Measurements from ENCODE around the gene TSPAN2.

TSPAN2 gene

GRCh38 chr1:115089420-115090185, at the start of gene TSPAN2:
TSPAN2 (minus strand) TSS chr1:115089503; CDS start chr1:115089432, 71 bp downstream.
- DNase-seq (ENCODE audit: low read depth): no peak

DNA sequence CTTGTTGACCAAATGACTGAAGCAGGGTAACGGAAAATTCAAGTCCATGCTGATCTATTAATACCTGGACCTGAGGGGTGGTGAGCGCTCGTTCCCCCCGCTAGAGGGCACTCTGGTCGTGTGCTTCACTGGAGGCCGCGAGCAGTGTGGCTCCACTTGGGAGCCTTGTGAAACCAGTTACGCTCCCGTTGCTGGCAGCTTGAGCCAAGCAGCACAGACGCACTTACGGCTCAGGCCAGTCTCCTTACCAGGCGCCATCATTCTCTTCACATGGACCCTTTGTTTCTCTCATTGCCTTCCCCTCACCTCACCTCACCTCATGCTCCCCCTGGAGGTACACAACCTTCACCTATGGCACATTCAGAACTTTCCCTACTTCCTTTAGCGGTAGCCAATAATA, 49.7 kb upstream of the TSPAN2 start:
- DNase-seq (ENCODE audit: low read depth): peak; percentile 95

- no peak for DNase-seq (ENCODE audit: low read depth)
Observed at GRCh38 chr1:115138271-115138670, 49.0 kb upstream of the TSPAN2 start.

- DNase-seq (ENCODE audit: low read depth): no peak
Observed at GRCh38 chr1:115137191-115137590, 47.9 kb upstream of the TSPAN2 start.

DNA sequence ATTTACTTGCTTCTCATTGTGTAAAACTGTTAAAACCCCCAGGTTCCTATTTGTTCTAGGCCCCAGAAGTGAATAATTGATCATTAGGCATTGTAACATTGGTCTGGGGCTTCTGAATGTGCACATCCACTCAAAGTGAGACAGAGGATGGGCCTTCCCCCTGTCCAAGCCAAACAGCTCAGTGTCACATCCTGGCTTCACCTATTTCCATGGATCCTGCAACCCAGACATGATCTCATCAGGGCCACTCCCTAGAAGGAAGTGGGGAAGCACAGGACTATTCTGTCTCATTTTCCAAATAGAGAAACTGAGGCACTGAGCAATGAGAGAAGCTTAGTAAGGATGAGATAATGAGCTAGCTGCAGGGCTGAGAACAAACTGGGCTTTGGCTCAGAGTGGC, 47.4 kb upstream of the TSPAN2 start:
- no peak for DNase-seq (ENCODE audit: low read depth)

DNA sequence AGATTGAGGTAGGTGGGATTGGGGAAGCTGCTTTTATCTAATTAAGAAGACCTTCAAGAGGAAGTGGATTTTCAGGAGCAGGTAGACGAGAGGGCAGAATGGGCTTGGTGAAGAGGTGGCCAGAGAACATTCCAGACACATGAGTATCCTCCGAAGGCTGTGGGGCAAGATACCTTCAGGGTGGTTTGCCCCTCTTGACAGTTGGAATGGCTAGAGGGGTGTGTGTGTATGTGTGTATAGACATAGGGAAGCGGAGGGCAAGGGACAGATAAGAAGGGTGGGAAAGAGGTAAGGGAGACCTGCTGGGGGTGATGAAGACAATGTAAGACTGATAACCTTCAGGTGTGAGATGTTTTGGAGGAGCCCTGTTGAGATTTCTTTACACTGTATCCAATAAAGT, 46.8 kb upstream of the TSPAN2 start:
- DNase-seq (ENCODE audit: low read depth): no peak

DNA sequence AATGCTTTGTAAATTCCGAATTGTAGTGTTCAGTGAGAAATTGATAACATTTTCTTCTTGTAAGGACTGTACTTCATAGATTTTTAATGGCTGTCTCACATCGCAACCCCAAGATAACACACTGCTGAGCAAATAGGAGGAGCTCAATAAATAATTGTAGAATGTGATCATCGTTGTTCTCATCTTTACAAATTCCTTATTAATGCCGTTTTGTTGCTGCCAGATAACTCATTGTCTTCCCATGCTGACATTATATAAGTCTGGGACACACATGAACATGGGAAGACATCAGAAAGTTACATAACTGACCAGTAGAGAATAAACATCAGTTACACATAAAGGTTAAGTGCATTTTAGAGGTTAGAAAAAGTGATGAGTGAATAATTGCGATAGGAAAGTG, 46.4 kb upstream of the TSPAN2 start:
- DNase-seq (ENCODE audit: low read depth): no peak

DNA sequence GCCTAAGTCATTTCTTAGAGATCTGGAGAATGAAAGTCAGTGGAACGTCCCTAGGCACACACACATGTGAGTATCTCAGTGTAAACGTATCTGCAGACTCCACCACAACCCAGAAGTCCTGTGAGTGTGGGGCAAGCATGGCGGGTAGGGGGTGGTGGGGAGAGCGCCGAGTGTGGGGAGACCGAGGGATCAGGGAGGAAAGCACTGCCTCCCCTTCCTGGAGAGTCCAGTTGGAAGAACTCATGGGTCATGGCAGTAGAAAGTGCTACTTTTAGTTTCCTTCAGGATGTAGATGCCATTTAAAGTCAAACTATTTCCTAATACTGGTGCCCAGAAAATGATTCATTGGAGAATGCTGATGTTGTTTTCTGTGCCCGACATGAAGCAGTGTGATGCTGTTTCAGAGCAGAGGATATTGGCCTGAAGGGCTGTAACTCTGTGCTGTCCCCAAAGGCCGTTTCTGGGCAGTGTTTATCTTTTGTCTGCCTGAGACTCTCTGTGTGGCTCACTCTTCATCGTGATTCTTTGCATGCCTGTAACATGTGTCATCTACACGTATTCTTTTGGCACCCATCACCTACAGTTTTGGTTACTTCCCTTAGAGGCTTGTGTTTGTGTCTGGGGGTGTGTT, 45.7 kb upstream of the TSPAN2 start:
- peak; percentile 26 for DNase-seq (ENCODE audit: low read depth)

GRCh38 chr1:115134231-115134630, 44.9 kb upstream of the TSPAN2 start:
- no peak for DNase-seq (ENCODE audit: low read depth)

GRCh38 chr1:115133440-115133839, 44.1 kb upstream of the TSPAN2 start:
- no peak for DNase-seq (ENCODE audit: low read depth)

DNA sequence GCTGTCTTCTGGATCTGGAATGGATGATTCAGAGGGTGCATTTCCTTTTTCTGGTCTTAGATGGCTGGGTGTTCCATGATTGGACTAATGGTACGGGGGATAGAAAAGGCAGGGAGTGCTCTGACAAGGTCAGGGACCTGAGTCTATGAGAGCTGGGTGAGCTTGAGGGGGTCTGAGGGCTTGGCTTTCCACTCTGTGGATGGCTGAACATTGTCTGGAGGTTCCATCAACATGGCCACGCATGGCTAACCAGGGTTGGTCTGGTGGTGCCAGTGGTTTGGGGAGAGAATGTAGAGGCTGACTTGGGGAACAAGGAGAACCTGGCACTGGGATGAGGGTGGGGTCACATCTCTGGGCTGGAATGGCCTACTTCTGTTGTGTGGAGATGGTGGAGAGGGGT, 41.5 kb upstream of the TSPAN2 start:
- no peak for DNase-seq (ENCODE audit: low read depth)

- no peak for DNase-seq (ENCODE audit: low read depth)
Observed at GRCh38 chr1:115129071-115129640, 39.9 kb upstream of the TSPAN2 start.

GRCh38 chr1:115127539-115127938, 38.2 kb upstream of the TSPAN2 start:
- no peak for DNase-seq (ENCODE audit: low read depth)

- DNase-seq (ENCODE audit: low read depth): no peak
Observed at GRCh38 chr1:115126516-115126915, 37.2 kb upstream of the TSPAN2 start.

- DNase-seq (ENCODE audit: low read depth): no peak
Observed at GRCh38 chr1:115123116-115123515, 33.8 kb upstream of the TSPAN2 start.

- no peak for DNase-seq (ENCODE audit: low read depth)
Observed at GRCh38 chr1:115121793-115122192, 32.5 kb upstream of the TSPAN2 start.

- DNase-seq (ENCODE audit: low read depth): no peak
Observed at GRCh38 chr1:115120296-115120695, 31.0 kb upstream of the TSPAN2 start.

- no peak for DNase-seq (ENCODE audit: low read depth)
Observed at GRCh38 chr1:115118611-115119010, 29.3 kb upstream of the TSPAN2 start.

- no peak for DNase-seq (ENCODE audit: low read depth)
Observed at GRCh38 chr1:115118086-115118485, 28.8 kb upstream of the TSPAN2 start.

DNA sequence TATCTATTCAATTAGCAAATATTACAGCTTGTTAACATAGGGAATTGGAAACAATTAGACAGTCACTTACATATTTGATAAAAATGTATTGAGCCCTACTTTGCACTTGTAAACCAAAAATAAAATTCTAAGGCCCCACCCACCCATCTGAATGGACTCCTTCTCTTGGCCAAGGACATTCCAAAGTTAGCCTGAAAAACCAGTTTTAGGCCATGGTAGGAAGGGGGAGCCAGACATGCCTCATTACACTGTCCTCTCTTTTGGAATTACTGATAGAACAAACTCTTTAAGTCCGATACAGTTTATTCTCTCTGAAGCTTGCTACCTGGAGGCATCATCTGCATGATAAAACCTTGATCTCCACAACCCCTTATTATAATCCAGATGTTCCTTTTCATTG, 28.0 kb upstream of the TSPAN2 start:
- no peak for DNase-seq (ENCODE audit: low read depth)

- no peak for DNase-seq (ENCODE audit: low read depth)
Observed at GRCh38 chr1:115116512-115116911, 27.2 kb upstream of the TSPAN2 start.

DNA sequence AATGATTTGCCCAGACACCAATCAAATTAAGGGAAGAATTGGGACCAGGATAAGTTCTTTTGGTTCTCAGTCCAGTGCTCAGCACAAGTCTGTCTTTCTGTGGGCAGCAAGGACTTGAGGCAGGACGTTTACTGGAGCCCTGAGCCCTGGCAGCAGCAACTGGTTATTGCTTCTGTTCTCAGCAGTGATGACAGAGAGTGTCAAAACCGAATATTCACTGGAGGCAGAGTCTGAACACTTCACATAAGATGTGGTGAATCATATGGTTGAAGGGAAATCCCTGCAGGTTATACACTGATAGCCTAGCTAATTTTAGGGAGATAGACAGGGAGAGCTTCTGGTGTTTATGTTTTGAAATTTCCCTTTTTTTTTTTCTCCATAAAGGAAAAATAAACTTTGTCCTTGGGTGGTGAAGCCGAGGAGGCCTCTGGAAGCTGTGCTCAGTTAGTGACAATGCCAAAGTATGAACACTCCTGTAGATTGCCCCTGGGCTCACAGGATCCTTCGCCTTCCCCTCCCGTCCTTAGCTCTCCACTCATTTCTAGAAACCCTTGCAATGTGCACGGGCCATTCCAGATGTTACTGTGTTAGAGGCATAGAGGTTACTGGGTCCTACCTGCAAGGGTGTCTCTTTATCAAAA, 26.3 kb upstream of the TSPAN2 start:
- no peak for DNase-seq (ENCODE audit: low read depth)

GRCh38 chr1:115114308-115114707, 25.0 kb upstream of the TSPAN2 start:
- DNase-seq (ENCODE audit: low read depth): no peak
